Uterus (tissue), 4 donors: ENCODE results near the gene POLR1D. TPM values are rescaled to one million over a fixed set of nuclear protein-coding genes. Genes with fewer than 3 reads are reported as not detected.

Experiments
- DNase-seq, 2 donors: peaks; one replicate each; pipeline ENCODE4 v3.0.0-alpha.2; 2019 to 2020
- H3K27ac ChIP-seq, 2 donors: fragments of 200-600 bp; sonication (generic); 1 replicate in 1 of 2; 2 replicates in 1 of 2; pipeline ENCODE4 v1.5.1; 2016 to 2018
- H3K27me3 ChIP-seq, 2 donors: fragments of 200-600 bp; sonication (generic); one replicate each; pipeline ENCODE4 v1.5.1; 2018 to 2019; ENCODE audit warnings: control low read depth in 1 of 2
- H3K36me3 ChIP-seq, 2 donors: fragments of 200-600 bp; sonication (generic); one replicate each; pipeline ENCODE4 v1.5.1; 2019; ENCODE audit warnings: control low read depth in 1 of 2
- H3K4me1 ChIP-seq, 2 donors: fragments of 200-600 bp; sonication (generic); one replicate each; pipeline ENCODE4 v1.5.1; 2018 to 2019; ENCODE audit warnings: control low read depth in 1 of 2
- H3K4me3 ChIP-seq, 2 donors: fragments of 200-600 bp; sonication (generic); 1 replicate in 1 of 2; 2 replicates in 1 of 2; pipeline ENCODE4 v1.5.1; 2018 to 2019; ENCODE audit warnings: mild to moderate bottlenecking in 1 of 2
- H3K9me3 ChIP-seq, 2 donors: fragments of 200-600 bp; sonication (generic); one replicate each; pipeline ENCODE4 v1.5.1; 2019; ENCODE audit warnings: control low read depth in 1 of 2
- POLR2A ChIP-seq, 2 donors: fragments of 450-650 bp; IDR thresholded peaks; one replicate each; pipeline ENCODE4 v1.6.1; 2016; ENCODE audit warnings: antibody characterized with exemption in 2 of 2, mild to moderate bottlenecking in 1 of 2, moderate library complexity in 1 of 2
- intact Hi-C: fragments of 100-400 bp; cut with DNase I; formaldehyde crosslinking; loops from one replicate; pipeline ENCODE4 v1.15.1; 2023; ENCODE audit warnings: low total_unique reads
- total RNA-seq, 4 donors: library from RNA; depleted of rRNA in 3 of 4; stranded (reverse); fragments of >200 nt in 3 of 4; gene quantifications; one replicate each; pipeline versions ENCODE4 v1.1.0 to v1.2.4, GENCODE V29; 2014 to 2023
- TF ChIP-seq, protein P1 (sequence below), 4 experiments: fragments of 200-600 bp in 2 of 4; fragments of 450-650 bp in 2 of 4; sonication (generic) in 2 of 4; IDR thresholded peaks; one replicate each; pipeline ENCODE4 v1.5.1; 2016 to 2019; ENCODE audit warnings: antibody characterized with exemption in 4 of 4, mild to moderate bottlenecking in 2 of 4, moderate library complexity in 1 of 4
- donor health status: DM: yes; HTN: yes; CAD: no.

Gene POLR1D
- total RNA-seq, 4 donors from 2014 or later = 25.9 to 94.9 (median 64.0) TPM

GRCh38 chr13:27578121-27579030 is 43.3 kb upstream of the POLR1D start:
- no peaks in the 10 kb centered on the region for H3K27me3 ChIP-seq
- TF ChIP-seq POLR2A (IDR thresholded peaks at IDR 0.05) = no peak
- TF ChIP-seq, protein P1, sequence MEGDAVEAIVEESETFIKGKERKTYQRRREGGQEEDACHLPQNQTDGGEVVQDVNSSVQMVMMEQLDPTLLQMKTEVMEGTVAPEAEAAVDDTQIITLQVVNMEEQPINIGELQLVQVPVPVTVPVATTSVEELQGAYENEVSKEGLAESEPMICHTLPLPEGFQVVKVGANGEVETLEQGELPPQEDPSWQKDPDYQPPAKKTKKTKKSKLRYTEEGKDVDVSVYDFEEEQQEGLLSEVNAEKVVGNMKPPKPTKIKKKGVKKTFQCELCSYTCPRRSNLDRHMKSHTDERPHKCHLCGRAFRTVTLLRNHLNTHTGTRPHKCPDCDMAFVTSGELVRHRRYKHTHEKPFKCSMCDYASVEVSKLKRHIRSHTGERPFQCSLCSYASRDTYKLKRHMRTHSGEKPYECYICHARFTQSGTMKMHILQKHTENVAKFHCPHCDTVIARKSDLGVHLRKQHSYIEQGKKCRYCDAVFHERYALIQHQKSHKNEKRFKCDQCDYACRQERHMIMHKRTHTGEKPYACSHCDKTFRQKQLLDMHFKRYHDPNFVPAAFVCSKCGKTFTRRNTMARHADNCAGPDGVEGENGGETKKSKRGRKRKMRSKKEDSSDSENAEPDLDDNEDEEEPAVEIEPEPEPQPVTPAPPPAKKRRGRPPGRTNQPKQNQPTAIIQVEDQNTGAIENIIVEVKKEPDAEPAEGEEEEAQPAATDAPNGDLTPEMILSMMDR (IDR thresholded peaks at IDR 0.05) = no peak
- no peaks in the 10 kb centered on the region for H3K9me3 ChIP-seq
- no peaks in the 10 kb centered on the region for H3K4me1 ChIP-seq
- intact Hi-C loops = no loop called here
- no peak overlapping the region for H3K27ac ChIP-seq
- H3K4me3 ChIP-seq = no peak overlapping the region
- no peak for DNase-seq
- no peaks in the 10 kb centered on the region for H3K36me3 ChIP-seq

DNA sequence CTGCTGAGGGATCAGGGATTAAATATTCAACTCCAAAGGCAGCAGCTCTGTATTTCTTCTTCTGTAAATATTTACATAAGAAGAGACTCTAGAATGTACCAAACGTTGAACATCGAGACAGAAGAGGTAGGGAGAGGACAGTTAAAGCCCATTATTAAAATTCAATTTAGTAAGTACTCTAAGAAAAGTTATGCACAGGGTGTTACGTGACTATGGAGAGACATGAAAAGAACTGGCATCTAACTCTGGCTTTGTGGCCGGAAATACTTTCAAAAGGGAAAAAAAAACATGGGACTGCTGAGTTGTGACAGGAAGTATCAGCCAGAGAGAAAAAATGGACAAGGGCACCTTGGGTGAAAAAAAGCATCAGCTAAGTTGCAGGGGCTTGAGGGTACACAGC is 38.0 kb upstream of the POLR1D start:
- Histone ChIP-seq H3K36me3 (no peaks in the 10 kb centered on the region), H3K27me3 (no peaks in the 10 kb centered on the region), H3K4me3 (no peak overlapping the region), H3K4me1 (no peaks in the 10 kb centered on the region), H3K27ac (no peak overlapping the region), H3K9me3 (no peaks in the 10 kb centered on the region)
- intact Hi-C loops = no loop called here
- no peak for DNase-seq
- TF ChIP-seq POLR2A (IDR thresholded peaks at IDR 0.05) = no peak
- TF ChIP-seq, protein P1 (IDR thresholded peaks at IDR 0.05) = no peak

DNA sequence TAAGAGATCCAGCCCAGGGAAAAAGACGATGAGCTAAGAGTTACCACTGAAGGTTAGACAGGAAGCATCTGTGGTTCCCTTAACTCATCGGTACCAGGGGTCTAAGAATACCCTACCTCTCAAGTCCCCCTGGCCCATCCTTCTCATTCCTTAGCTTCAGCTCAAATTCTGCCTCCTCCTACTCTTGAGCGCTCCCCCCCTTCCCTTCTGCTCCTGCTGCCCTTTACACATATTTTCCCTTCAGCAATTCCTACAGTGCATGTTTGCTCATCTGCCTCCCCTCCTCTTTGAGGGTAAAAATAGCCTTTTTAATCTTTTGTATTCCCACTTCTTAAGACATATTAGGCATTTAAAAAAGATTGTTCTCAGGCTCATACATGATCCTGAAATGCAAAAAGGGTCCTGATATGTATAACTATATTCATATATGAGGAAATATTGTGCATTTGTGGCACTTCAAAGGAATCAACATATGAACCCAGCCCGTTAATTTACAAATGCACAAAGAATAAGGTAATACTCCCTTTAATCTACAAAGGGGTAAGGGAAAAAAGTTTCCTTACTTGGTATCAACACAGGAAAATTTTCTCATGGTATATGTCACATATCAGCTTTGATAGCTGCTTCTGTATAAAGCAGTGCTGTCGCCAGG is 34.5 kb upstream of the POLR1D start:
- DNase-seq = no peak
- Histone ChIP-seq H3K9me3 (no peaks in the 10 kb centered on the region), H3K4me1 (no peaks in the 10 kb centered on the region), H3K27me3 (no peaks in the 10 kb centered on the region), H3K36me3 (no peaks in the 10 kb centered on the region), H3K4me3 (no peak overlapping the region), H3K27ac (no peak overlapping the region)
- TF ChIP-seq, protein P1 (IDR thresholded peaks at IDR 0.05) = no peak
- no peak for TF ChIP-seq POLR2A (IDR thresholded peaks at IDR 0.05)
- intact Hi-C loops = no loop called here

DNA sequence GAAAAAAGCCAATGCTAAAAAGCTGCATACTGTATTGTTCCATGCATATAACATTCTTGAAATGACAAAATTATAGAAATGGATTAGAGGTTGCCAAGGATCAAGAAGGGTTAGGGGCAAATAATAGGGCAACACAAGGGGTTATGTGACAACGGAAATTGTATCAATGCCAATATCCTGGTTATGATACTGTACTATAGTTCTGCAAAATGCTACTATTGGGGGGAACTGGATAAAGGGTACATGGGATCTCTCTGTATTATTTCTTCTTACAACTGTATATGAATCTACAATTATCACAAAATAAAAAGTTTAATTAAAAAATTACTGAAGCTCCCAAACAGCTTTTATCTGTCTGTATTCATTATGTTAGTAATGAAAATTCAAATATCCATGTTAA is 33.3 kb upstream of the POLR1D start:
- intact Hi-C loops = no loop called here
- no peak for TF ChIP-seq POLR2A (IDR thresholded peaks at IDR 0.05)
- TF ChIP-seq, protein P1 (IDR thresholded peaks at IDR 0.05) = no peak

GRCh38 chr13:27592865-27593264 is 28.8 kb upstream of the POLR1D start:
- Histone ChIP-seq H3K4me1 (no peaks in the 10 kb centered on the region), H3K27me3 (no peaks in the 10 kb centered on the region), H3K9me3 (no peaks in the 10 kb centered on the region), H3K27ac (no peak overlapping the region), H3K4me3 (no peak overlapping the region), H3K36me3 (no peaks in the 10 kb centered on the region)
- intact Hi-C loops = no loop called here
- DNase-seq = no peak
- TF ChIP-seq, protein P1 (IDR thresholded peaks at IDR 0.05) = no peak
- no peak for TF ChIP-seq POLR2A (IDR thresholded peaks at IDR 0.05)

More for the DNA sequence above, 33.3 kb upstream of the POLR1D start:
- H3K4me1 ChIP-seq = no peaks in the 10 kb centered on the region
- no peaks in the 10 kb centered on the region for H3K36me3 ChIP-seq
- H3K27ac ChIP-seq = no peak overlapping the region
- H3K9me3 ChIP-seq = no peaks in the 10 kb centered on the region
- no peak overlapping the region for H3K4me3 ChIP-seq
- no peak for DNase-seq
- no peaks in the 10 kb centered on the region for H3K27me3 ChIP-seq
